Fibroblast of mammary gland (primary cell): ENCODE measurements around the gene ADSS1.

Source experiments
- DNase-seq: peaks from one replicate; pipeline ENCODE4 v3.0.0-alpha.2; 2010; ENCODE audit warnings: low read depth
- H3K4me3 ChIP-seq: 2 replicates; pipeline ENCODE4 v1.5.1; 2011; ENCODE audit warnings: low read depth, mild to moderate bottlenecking, low read length, moderate library complexity; ENCODE audit not compliant: control insufficient read depth
- TF ChIP-seq, protein P1 (sequence below): conservative IDR thresholded peaks from 2 replicates; pipeline ENCODE4 v1.5.1; 2011; ENCODE audit warnings: low read depth, low read length, inconsistent platforms; ENCODE audit not compliant: control insufficient read depth, insufficient read depth

Gene ADSS1

GRCh38 chr14:104774453-104775072 is 50.5 kb downstream of the ADSS1 start:
- no peak for DNase-seq
- TF ChIP-seq, protein P1, sequence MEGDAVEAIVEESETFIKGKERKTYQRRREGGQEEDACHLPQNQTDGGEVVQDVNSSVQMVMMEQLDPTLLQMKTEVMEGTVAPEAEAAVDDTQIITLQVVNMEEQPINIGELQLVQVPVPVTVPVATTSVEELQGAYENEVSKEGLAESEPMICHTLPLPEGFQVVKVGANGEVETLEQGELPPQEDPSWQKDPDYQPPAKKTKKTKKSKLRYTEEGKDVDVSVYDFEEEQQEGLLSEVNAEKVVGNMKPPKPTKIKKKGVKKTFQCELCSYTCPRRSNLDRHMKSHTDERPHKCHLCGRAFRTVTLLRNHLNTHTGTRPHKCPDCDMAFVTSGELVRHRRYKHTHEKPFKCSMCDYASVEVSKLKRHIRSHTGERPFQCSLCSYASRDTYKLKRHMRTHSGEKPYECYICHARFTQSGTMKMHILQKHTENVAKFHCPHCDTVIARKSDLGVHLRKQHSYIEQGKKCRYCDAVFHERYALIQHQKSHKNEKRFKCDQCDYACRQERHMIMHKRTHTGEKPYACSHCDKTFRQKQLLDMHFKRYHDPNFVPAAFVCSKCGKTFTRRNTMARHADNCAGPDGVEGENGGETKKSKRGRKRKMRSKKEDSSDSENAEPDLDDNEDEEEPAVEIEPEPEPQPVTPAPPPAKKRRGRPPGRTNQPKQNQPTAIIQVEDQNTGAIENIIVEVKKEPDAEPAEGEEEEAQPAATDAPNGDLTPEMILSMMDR = no peak
- no peak overlapping the region for H3K4me3 ChIP-seq

GRCh38 chr14:104775073-104775489 is 51.1 kb downstream of the ADSS1 start:
- DNase-seq = no peak
- TF ChIP-seq, protein P1 = no peak
- H3K4me3 ChIP-seq = no peak overlapping the region

- TF ChIP-seq, protein P1 = no peak
- no peak for DNase-seq
- H3K4me3 ChIP-seq = no peak overlapping the region
These were observed 52.5 kb downstream of the ADSS1 start for GRCh38 chr14:104776481-104776880.

DNA sequence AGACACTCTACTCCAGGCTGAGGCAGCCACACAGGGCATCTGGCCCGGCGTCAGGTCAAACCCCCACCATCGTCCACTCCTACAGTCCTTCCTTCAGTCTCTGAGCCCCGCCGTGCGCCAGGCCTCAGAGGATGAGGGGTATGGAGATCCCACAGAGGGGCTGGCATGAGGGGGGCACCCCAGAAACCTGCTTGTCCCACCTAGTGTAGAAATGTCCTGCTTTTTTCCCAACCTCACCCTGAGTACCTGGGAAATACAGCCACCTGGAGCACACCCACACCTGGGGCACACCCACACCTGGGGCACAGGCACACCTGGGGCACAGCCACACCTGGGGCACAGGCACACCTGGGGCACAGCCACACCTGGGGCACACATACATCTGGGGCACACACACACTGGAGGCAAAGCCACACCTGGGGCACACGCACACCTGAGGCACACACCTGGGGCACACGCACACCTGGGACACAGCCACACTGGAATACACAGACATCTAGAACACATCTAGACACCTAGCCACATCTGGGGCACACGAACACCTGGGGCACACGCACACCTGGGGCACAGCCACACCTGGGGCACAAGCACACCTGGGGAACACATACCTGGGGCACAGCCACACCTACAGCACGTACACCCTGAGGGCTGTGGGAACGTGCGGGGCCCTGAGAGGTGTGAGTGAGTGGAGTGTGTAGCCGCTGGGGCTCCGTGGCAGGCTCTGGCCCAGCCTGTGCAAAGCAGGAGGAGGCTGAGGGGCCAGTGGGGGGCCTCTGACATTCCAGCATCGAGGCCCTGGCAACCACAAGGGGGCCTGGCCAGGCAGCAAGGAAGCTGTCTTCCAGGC is 53.2 kb downstream of the ADSS1 start:
- H3K4me3 ChIP-seq = no peak overlapping the region
- TF ChIP-seq, protein P1 = no peak
- no peak for DNase-seq

DNA sequence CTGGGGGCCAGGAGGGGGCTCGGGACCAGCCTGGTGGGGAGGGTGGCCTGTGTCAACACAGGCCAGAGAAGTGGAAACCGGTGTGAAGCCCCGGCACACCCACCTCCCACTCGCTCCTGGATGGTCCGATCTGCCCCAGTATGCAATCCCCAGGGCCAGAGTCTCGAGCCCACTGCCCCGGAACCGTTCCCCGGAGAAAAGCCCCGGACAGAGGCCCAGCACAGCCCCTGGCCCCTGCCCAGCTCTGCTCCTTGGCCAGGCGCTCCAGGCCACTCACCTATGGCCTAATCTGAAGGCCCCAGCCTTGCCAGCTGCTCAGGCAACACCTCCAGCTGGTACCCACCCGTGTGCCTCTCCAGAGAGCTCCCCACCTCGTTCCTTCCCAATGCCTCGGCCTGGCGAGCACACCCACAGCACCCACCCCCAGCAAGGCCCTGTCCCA is 53.8 kb downstream of the ADSS1 start:
- DNase-seq = no peak
- H3K4me3 ChIP-seq = no peak overlapping the region
- TF ChIP-seq, protein P1 = no peak

- DNase-seq = no peak
- no peak overlapping the region for H3K4me3 ChIP-seq
- TF ChIP-seq, protein P1 = no peak
These were observed 54.8 kb downstream of the ADSS1 start for GRCh38 chr14:104778694-104779331.
